Left lobe of liver (tissue), 2 donors: ENCODE results near the gene KCNMB4. TPM values are rescaled to one million over a fixed set of nuclear protein-coding genes. Genes with fewer than 3 reads are reported as not detected.

Experiments used
- ATAC-seq: fragments of 200-7000 bp; cut with Tn5 transposase; one replicate; pipeline ENCODE4 v1.9.1; 2020; ENCODE audit warnings: mild to moderate bottlenecking, moderate library complexity
- DNase-seq: peaks from one replicate; pipeline ENCODE4 v3.0.0-alpha.2; 2020; ENCODE audit warnings: low spot score
- total RNA-seq: library from RNA; stranded (reverse); gene quantifications from one replicate; pipeline ENCODE4 v1.2.1, GENCODE V29; 2021
- donor health status: DM: no; HTN: no; CAD: no; lungs with moderate emphysema.
- donor health status: DM: no; HTN: yes; CAD: no.

Gene KCNMB4
- total RNA-seq, 1 donor from 2014 or later: 0.65 TPM

DNA sequence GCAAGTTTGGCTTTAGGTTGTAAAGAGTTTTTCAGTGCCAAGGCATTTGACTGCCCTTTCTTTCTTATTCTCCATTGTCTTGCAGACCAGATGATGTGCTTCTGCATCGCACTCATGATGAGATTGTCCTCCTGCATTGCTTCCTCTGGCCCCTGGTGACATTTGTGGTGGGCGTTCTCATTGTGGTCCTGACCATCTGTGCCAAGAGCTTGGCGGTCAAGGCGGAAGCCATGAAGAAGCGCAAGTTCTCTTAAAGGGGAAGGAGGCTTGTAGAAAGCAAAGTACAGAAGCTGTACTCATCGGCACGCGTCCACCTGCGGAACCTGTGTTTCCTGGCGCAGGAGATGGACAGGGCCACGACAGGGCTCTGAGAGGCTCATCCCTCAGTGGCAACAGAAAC, 64.3 kb downstream of the KCNMB4 start:
- DNase-seq (no peak), ATAC-seq (no peak)

DNA sequence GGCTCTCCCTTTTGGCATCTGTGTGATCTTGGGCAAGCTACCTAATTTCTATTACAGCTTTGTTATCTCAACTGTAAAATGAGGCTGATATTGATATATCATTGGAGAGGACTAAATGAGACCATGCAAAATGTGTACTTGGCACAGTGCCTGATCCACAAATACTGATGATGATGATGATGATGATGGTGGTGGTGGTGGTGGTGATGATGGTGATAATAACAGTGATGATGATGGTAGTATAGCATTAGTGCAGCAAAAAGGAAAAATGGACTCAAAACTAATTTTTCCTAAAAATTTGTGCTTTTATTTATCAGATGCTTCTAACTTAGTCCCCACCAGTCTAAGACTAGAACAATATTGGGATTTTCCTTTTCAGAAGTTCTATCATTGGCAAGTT, 70.7 kb downstream of the KCNMB4 start:
- no peak for DNase-seq
- ATAC-seq: no peak

DNA sequence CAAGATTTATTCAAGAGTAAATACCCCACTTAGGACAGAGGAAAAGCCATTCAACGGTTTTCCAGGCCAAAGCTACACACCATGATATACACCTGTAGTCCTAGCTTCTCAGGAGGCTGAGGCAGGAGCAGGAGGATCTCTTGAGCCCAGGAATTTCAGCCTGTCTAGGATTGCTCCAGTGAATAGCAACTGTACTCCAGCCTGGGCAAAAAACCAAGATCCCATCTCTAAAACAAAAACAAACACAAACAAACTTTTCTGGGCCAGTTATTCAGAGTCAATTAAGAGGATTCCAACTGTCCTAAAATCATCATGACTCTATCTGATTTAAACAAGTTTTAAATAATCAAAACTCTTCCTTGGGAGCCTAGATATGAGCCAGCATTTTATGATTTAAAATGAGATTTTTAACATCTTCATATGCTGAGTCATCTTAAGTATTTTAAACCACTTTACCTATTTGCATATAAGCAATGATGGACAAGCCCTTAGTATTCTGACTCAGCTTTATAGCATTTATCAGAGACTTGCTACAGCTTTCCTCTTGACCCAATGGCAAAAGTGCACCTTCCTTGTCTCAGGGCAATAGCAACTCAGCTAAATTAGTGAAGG, 77.1 kb downstream of the KCNMB4 start:
- DNase-seq: no peak
- ATAC-seq: no peak

DNA sequence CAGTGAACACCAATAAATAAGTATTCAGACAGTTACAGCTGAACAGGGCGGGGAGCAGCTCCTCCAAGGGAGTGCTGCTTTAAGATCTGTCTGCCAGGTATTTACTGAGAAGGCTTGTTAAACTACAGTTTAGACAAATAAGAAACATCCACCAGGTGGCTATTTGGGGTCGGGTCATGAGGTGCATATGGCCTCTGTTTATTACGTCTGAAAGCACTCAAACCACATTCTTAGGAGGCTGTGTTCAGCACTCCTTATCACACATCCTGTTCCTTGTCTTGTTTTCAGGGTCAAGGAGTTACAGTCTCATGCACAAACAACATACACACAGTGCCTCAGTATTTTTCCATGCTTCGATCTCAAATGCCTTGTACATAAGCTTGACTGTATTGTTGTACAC, 78.8 kb downstream of the KCNMB4 start:
- DNase-seq (no peak), ATAC-seq (peak; percentile 34)

DNA sequence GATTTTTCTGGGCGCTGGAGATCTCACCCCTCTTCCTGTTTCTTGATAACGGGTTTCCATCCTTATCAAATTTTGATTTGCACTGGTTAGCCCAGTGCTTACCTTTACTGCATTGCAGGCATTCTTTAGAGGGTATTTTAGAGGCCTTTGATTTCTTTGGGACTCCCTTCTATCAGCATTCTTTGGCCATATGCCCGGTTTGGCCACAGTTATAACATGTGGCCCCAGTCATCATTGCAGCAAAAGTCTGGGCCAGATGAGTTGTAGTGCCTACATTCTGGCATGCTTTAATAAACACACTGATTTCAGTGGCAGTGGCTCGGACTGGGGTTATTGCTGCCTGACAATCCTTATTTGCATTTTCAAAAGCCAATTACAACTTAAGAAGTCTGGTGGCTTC, 82.3 kb downstream of the KCNMB4 start:
- ATAC-seq: no peak
- DNase-seq: no peak

DNA sequence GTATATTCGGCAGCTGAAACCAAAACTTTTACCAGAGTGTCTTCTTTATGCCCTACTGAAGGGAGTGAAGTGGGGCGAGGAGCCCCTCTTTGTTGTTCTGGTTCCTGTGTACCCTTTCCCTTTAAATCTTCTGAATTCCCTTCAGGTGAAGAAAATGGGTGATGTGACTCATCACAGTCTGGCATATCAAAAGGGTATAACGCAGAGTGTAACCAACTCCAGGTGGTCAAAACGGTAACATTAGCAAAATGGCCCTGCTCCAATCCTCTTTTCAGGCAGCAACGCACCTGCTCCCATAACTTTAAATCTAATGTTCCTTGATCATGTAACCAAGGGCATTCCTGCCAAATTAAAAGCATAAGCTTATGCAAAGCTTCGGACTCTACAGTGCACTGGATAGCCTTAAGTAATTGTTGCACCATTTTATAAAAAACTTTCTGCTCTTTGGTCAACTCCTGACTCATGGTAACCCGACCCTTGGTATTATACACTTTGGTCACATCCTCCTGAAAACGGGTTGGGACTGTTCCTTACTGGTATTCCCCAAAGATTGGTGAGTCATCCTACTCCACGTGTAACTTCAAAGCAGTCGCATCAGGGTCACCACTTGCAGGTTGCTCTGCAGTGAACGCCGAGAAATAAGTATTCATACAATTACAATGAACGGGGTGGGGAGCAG, 83.1 kb downstream of the KCNMB4 start:
- ATAC-seq: no peak
- no peak for DNase-seq

DNA sequence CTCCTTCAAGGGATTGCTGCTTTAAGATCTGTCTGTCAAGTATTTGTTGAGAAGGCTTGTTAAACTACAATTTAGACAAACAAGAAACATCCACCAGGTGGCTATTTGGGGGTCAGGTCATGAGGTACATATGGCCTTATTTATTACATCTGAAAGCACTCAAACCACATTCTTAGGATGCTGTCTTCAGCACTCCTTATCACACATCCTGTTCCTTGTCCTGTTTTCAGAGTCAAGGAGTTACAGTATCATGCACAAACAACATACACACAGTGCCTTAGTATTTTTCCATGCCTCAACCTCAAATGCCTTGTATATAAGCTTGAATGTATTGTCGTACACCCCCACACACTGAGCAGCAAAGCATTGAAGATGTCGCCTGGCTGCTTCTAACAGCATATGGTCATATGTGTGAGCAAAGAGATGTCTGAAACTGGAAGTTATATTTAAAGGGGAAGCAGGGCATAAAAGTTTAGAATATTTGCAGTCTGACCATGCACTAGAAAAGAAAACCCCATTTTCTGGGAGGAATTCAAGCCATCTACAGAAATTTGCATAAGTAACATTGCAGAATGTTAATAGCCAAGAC, 83.8 kb downstream of the KCNMB4 start:
- no peak for DNase-seq
- ATAC-seq: no peak

DNA sequence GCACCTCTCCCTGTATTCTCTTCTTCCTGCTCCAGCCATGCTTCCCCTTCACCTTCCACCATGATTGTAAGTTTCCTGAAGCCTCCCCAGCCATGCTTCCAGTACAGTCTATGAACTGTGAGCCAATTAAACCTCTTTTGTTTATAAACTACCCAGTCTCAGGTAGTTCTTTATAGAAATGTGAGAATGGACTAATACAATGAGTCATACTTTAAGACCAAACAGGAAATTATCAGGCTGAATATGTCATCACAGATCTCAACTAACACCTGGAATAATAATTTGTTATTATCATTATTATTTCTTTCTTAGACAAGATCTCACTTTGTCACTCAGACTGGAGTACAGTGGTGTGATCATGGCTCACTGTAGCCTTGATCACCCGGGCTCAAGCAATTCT, 85.4 kb downstream of the KCNMB4 start:
- DNase-seq: no peak
- ATAC-seq: no peak

DNA sequence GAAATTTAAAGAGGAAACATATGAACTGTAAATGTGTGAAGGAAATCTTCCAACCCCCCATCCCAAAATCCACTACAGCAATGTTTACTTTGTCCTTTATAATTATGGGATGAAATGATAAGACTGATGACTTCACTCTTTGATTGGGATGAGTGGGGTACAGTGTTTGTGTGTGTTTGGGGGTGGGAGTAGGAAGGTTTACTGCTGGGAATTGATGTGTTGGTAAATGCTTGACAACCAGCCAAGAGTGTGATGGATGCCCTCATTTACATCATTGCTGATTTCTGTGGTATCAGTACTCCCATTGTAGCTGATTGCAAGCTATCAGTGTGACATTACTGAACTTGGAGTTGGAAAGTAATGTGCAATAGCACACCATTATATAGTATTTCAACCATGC, 90.9 kb downstream of the KCNMB4 start:
- no peak for ATAC-seq
- DNase-seq: no peak

DNA sequence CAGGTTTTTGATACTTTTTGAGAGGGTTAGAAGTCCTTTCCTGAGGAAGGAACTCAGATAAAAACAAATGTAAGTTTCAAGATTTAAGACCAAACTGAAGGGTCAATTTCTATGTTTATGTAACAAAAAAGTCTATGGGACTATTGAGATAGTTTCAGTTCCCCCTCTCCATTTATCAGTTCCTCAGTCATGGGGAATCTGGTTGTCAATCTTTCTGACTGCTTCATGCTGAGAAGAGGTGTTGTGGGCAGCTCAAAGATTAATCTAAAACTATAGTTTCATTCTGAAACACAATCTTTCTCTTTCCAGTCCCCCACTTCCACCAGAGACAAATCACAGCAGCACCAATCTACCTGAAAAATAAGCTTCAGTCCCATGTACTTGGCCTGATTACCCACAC, 93.7 kb downstream of the KCNMB4 start:
- DNase-seq (no peak), ATAC-seq (no peak)

DNA sequence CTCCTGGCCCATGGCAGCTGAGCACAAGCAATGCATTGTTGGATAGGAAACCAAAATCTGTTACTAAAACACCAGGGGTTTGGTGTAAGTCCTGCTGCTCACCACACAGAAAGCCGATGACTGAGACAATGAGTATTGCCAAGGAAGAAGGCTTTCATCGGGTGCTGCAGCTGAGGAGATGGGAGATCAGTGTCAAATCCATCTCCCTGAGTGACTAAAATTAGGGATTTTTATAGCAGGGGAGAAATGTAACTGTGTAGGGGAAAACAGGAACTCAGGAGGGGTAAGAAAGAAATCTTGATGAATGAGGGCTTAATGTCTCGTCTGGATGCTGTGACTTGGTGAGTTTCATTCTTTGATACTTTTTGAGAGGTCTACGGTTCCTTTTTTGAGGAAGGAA, 97.9 kb downstream of the KCNMB4 start:
- no peak for ATAC-seq
- no peak for DNase-seq

DNA sequence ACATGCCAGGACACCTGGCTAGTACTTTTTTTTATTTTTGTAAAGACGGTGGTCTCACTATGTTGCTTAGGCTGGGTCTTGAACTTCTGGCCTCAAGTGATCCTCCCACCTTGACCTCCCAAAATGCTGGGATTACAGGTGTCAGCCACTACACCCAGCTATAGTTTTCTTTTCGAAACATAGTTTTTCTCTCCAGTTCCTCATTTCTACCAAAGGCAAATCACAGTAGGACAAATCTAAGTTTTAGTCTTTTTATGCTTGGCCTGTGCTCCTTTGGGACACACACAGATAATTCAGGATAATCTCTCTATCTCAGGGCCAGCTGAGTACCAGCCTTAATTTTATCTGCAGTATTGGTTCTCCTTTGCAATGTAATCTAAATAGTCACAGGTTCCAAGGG, 100.7 kb downstream of the KCNMB4 start:
- ATAC-seq (no peak), DNase-seq (no peak)

DNA sequence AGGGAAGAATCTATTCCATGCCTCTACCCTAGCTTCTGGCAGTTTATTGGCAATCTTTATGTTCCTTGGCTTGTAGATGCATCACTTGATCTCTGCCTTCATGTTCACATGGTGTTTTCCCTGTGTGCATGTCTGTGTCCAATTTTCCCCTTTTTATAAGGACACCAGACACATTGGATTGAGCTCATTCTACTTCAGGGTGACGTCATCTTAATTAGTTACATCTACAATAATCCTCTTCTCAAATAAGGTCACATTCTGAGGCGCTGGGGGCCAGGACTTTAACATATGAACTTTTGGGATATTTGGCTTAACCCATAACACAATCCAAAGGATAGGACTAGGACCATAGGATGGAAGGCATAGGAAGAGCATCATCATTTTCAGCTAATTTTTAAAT, 101.4 kb downstream of the KCNMB4 start:
- no peak for ATAC-seq
- DNase-seq: no peak

DNA sequence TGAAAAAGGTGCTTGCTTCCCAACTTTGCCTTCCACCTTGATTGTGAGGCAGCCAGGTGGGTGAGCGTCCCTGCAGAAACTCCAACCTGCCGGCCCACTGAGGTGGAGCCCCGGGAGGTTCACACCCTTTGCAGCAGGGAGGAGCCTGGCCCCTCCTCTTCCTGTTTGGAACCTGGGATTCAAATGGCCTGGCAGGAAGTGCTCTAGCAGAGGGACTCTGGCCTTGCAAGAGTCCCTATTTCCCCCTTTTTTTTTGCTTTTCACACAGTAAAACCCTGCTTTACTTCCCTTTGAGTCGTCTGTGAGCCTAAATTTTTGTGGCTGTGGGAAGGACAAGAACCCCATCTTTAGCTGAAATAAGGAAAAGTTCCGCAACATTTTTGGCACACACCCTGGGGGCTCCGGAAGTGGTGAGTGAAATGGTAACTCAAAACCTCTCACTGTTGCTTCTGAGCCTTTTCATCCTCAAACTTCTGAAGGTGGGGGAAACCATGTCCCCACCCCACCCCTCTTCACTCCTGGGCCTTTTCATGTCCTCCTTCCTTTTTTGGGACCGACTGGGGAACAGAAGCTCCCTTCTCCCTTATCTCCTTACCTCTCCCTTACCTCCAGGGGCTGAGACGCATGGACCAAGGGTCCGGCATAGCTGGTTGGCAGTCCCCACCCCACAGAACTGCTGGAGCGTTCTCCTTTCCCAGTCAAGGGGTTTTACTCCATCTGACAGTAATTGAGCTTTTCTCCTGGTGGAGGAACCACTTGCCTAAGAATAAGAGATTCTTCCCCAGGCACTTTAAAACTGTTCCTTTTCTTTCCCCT, 102.0 kb downstream of the KCNMB4 start:
- ATAC-seq: no peak
- DNase-seq: no peak

DNA sequence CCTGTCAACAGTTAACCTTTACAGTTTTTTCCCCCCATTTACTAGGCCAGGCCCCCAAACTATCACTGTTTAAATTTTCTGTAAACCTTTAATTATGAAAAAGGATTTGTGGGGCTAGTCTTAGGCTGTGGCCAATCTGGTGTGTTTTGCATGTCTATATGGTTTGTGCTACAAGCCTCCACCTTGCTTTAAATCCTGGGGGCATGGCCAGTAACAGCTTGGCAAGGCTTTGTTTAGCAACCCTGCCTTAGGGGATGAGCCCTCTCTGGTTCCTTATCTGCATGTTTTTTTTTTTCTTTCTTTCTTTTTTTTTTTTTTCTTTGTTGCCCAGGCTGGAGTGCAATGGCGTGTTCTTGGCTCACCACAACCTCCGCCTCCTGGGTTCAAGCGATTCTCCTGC, 102.7 kb downstream of the KCNMB4 start:
- ATAC-seq: no peak

DNA sequence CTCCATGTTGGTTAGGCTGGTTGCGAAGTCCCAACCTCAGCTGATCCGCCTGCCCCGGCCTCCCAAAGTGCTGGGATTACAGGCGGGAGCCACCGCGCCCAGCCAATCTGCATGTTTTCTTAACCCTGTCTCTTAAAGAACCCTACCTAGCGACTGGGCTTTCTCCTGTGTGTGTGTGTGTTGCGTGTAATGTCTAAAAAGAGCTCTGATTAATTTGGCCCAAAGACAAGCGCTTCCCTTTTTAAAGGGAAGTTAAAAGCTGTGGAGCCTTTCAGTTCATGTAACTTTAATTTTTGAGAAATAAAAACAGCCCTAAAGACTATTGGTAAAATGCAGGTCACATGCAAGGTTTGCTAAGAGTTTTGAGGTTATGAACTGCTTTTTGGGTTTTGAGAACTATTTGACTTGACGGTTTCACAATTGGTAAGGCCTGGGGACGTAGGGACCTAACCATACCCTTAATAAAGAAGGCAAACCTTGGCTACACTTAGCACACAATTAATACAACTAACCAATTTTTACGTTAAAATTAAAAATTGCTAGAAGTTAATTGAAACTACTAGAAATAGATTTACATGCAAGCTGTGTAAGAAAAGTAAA, 103.2 kb downstream of the KCNMB4 start:
- no peak for DNase-seq
- ATAC-seq: no peak

More for the DNA sequence above, 102.7 kb downstream of the KCNMB4 start:
- DNase-seq: no peak

DNA sequence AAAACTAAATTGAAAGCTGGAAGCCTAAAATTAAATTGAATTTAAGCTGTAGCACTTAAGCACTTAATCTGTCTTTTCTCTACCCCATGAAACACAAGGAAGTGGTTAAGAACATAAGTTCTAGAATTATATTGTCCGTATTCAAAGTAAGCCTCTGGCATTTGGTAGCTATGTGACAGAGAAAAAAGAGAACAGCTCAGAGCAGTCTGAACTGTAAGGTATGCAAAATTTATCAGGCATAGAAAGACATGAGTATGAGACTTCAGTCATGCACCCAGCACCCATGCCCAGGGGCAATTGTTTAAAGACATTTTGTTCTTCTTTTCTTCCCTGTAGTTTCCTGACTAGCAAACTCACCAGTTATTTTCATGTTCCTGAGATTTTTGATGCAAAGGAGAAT, 116.7 kb downstream of the KCNMB4 start:
- no peak for ATAC-seq
- no peak for DNase-seq
